ENCODE measurements around the gene ANKRD12. TPM values are rescaled to one million over a fixed set of nuclear protein-coding genes. Genes with fewer than 3 reads are reported as not detected.

The ANKRD12 gene
- total RNA-seq, 1 experiment from 2014 or later: 43.4 TPM

- peak overlapping the region; percentile 86 for H3K4me3 Mint-ChIP-seq
- peaks cover 10% of the 10 kb centered on the region; the same call in 1 of the 2 replicates for H3K4me1 Mint-ChIP-seq
- no peak for TF ChIP-seq KAT7 (CRISPR knock-in tag; IDR thresholded peaks at IDR 0.05; ENCODE audit: borderline replicate concordance)
- TF ChIP-seq ZBTB21 (CRISPR knock-in tag; IDR thresholded peaks at IDR 0.05; ENCODE audit: borderline replicate concordance): no peak
- 0 out of 2 replicates have a peak, but pooled peaks have one; percentile 45 for TF ChIP-seq MYBL2 (CRISPR knock-in tag; IDR thresholded peaks at IDR 0.05)
- TF ChIP-seq, protein P1, sequence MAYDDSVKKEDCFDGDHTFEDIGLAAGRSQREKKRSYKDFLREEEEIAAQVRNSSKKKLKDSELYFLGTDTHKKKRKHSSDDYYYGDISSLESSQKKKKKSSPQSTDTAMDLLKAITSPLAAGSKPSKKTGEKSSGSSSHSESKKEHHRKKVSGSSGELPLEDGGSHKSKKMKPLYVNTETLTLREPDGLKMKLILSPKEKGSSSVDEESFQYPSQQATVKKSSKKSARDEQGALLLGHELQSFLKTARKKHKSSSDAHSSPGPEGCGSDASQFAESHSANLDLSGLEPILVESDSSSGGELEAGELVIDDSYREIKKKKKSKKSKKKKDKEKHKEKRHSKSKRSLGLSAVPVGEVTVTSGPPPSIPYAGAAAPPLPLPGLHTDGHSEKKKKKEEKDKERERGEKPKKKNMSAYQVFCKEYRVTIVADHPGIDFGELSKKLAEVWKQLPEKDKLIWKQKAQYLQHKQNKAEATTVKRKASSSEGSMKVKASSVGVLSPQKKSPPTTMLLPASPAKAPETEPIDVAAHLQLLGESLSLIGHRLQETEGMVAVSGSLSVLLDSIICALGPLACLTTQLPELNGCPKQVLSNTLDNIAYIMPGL (CRISPR knock-in tag; IDR thresholded peaks at IDR 0.05): peak; percentile 80
- 0 out of 2 replicates have a peak, but pooled peaks have one; percentile 38 for TF ChIP-seq PREB (CRISPR knock-in tag; IDR thresholded peaks at IDR 0.05; ENCODE audit: borderline replicate concordance)
- peak; percentile 13; the same call in 1 of the 2 replicates for TF ChIP-seq ZNF423 (CRISPR knock-in tag; IDR thresholded peaks at IDR 0.05)
- TF ChIP-seq MLX (CRISPR knock-in tag; IDR thresholded peaks at IDR 0.05): no peak
- TF ChIP-seq FOXP4 (CRISPR knock-in tag; IDR thresholded peaks at IDR 0.05): 0 out of 2 replicates have a peak, but pooled peaks have one; percentile 21
- TF ChIP-seq NFYB (CRISPR knock-in tag; conservative IDR thresholded peaks at IDR 0.05; ENCODE audit: low read depth): no peak
- TF ChIP-seq E2F5 (CRISPR knock-in tag; IDR thresholded peaks at IDR 0.05): no peak
- TF ChIP-seq, protein P2, sequence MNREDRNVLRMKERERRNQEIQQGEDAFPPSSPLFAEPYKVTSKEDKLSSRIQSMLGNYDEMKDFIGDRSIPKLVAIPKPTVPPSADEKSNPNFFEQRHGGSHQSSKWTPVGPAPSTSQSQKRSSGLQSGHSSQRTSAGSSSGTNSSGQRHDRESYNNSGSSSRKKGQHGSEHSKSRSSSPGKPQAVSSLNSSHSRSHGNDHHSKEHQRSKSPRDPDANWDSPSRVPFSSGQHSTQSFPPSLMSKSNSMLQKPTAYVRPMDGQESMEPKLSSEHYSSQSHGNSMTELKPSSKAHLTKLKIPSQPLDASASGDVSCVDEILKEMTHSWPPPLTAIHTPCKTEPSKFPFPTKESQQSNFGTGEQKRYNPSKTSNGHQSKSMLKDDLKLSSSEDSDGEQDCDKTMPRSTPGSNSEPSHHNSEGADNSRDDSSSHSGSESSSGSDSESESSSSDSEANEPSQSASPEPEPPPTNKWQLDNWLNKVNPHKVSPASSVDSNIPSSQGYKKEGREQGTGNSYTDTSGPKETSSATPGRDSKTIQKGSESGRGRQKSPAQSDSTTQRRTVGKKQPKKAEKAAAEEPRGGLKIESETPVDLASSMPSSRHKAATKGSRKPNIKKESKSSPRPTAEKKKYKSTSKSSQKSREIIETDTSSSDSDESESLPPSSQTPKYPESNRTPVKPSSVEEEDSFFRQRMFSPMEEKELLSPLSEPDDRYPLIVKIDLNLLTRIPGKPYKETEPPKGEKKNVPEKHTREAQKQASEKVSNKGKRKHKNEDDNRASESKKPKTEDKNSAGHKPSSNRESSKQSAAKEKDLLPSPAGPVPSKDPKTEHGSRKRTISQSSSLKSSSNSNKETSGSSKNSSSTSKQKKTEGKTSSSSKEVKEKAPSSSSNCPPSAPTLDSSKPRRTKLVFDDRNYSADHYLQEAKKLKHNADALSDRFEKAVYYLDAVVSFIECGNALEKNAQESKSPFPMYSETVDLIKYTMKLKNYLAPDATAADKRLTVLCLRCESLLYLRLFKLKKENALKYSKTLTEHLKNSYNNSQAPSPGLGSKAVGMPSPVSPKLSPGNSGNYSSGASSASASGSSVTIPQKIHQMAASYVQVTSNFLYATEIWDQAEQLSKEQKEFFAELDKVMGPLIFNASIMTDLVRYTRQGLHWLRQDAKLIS (CRISPR knock-in tag; IDR thresholded peaks at IDR 0.05; ENCODE audit: borderline replicate concordance): no peak
- TF ChIP-seq FOXP1 (CRISPR knock-in tag; IDR thresholded peaks at IDR 0.05; ENCODE audit: borderline replicate concordance): 0 out of 2 replicates have a peak, but pooled peaks have one; percentile 37
- TF ChIP-seq, protein P3, sequence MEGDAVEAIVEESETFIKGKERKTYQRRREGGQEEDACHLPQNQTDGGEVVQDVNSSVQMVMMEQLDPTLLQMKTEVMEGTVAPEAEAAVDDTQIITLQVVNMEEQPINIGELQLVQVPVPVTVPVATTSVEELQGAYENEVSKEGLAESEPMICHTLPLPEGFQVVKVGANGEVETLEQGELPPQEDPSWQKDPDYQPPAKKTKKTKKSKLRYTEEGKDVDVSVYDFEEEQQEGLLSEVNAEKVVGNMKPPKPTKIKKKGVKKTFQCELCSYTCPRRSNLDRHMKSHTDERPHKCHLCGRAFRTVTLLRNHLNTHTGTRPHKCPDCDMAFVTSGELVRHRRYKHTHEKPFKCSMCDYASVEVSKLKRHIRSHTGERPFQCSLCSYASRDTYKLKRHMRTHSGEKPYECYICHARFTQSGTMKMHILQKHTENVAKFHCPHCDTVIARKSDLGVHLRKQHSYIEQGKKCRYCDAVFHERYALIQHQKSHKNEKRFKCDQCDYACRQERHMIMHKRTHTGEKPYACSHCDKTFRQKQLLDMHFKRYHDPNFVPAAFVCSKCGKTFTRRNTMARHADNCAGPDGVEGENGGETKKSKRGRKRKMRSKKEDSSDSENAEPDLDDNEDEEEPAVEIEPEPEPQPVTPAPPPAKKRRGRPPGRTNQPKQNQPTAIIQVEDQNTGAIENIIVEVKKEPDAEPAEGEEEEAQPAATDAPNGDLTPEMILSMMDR (IDR thresholded peaks at IDR 0.05): no peak
- no peak for TF ChIP-seq ZNF219 (CRISPR knock-in tag; IDR thresholded peaks at IDR 0.05; ENCODE audit: borderline replicate concordance)
- TF ChIP-seq ZBTB43 (CRISPR knock-in tag; IDR thresholded peaks at IDR 0.05): peak; percentile 72; the same call in 1 of the 2 replicates
- 0 out of 2 replicates have a peak, but pooled peaks have one; percentile 12 for TF ChIP-seq SP1 (CRISPR knock-in tag; conservative IDR thresholded peaks at IDR 0.05)
- no peak for TF ChIP-seq USF2 (CRISPR knock-in tag; IDR thresholded peaks at IDR 0.05)
- ATAC-seq (peak; percentile 53), DNase-seq (ENCODE audit: low spot score) (no peak)
- no peaks in the 10 kb centered on the region for H3K9me3 Mint-ChIP-seq
- CTCF ChIA-PET: interaction anchor here (0.6 to 2.0 kb wide), 18 partner anchors 14 to 706 kb away, joined by 3 to 22 read pairs (median 4); no protein-coding TSS in a partner anchor
- POLR2A ChIA-PET: interaction anchor here (1.7 to 1.8 kb wide), 3 partner anchors 13 to 198 kb away, joined by 5 to 10 read pairs (median 6); partner anchors contain the start of gene ANKRD12
- H3K27me3 Mint-ChIP-seq (ENCODE audit: low read depth): peaks cover 27% of the 10 kb centered on the region
- H3K27ac Mint-ChIP-seq: no peak overlapping the region
- H3K36me3 Mint-ChIP-seq: peaks cover 8% of the 10 kb centered on the region; the same call in 1 of the 2 replicates
These were observed 198.6 kb downstream of the ANKRD12 start for GRCh38 chr18:9334973-9335696.
